Kidney (tissue), 14 donors: Measurements from ENCODE around the gene FZD10. TPM values are rescaled to one million over a fixed set of nuclear protein-coding genes. Genes with fewer than 3 reads are reported as not detected.
A peak's percentile ranks its signal among the peaks of the same experiment; 100 is the strongest.

Source experiments
- DNase-seq, 5 donors: peaks; one replicate each; pipeline ENCODE4 v3.0.0-alpha.2; 2013 to 2020
- FAIRE-seq: peaks from 2 replicates; lab custom pipeline; 2012; peaks lifted over from hg19 to GRCh38; lab: Jason Lieb, UNC
- H3K27ac ChIP-seq, 2 donors: one replicate each; pipeline ENCODE4 v1.7.0; 2013; ENCODE audit warnings: low read depth in 2 of 2, low read length in 2 of 2, inconsistent platforms in 1 of 2
- H3K27me3 ChIP-seq: one replicate; pipeline ENCODE4 v1.7.1; 2013; ENCODE audit warnings: low read length, inconsistent platforms; ENCODE audit not compliant: control insufficient read depth, insufficient read depth
- H3K36me3 ChIP-seq, 3 donors: one replicate each; pipeline versions ENCODE4 v1.7.0 to v1.7.1; 2013; ENCODE audit warnings: low read length in 3 of 3, control low read depth in 1 of 3, inconsistent platforms in 1 of 3; ENCODE audit not compliant: insufficient read depth in 3 of 3, control insufficient read depth in 2 of 3
- H3K4me1 ChIP-seq, 3 donors: one replicate each; pipeline versions ENCODE4 v1.7.0 to v1.7.1; 2013; ENCODE audit warnings: low read length in 3 of 3, inconsistent platforms in 1 of 3, low read depth in 1 of 3; ENCODE audit not compliant: control insufficient read depth in 2 of 3, insufficient read depth in 2 of 3
- H3K4me3 ChIP-seq, 3 donors: one replicate each; pipeline versions ENCODE4 v1.7.0 to v1.8.1; 2013; ENCODE audit warnings: low read length in 3 of 3, control low read depth in 1 of 3, inconsistent platforms in 1 of 3
- H3K9ac ChIP-seq, 3 donors: one replicate each; pipeline versions ENCODE4 v1.7.0 to v1.7.1; 2013; ENCODE audit warnings: low read length in 3 of 3, control low read depth in 1 of 3, inconsistent platforms in 1 of 3
- H3K9me3 ChIP-seq, 3 donors: one replicate each; pipeline versions ENCODE4 v1.7.0 to v1.7.1; 2013; ENCODE audit warnings: low read length in 3 of 3, control low read depth in 1 of 3, inconsistent platforms in 1 of 3; ENCODE audit not compliant: control insufficient read depth in 2 of 3, insufficient read depth in 1 of 3
- CTCF ChIP-seq: IDR thresholded peaks from 3 replicates; pipeline ENCODE4 v1.5.1; 2012; ENCODE audit warnings: mild to moderate bottlenecking, moderate library complexity, borderline replicate concordance; ENCODE audit not compliant: insufficient read depth; ENCODE audit errors: extremely low read depth
- intact Hi-C: fragments of 100-400 bp; cut with DNase I; formaldehyde crosslinking; loops from one replicate; pipeline ENCODE4 v1.11.1; 2022
- polyA plus RNA-seq: library from polyadenylated mRNA; stranded (reverse); fragments of 350-450 nt; fragmentation: Illumina TruSeq; extraction: RNeasy Lipid Tissue Mini Kit (QIAGEN cat#74804); gene quantifications from one replicate; pipeline ENCODE4 v1.2.3, GENCODE V29; 2014; ENCODE audit warnings: low read depth, low replicate concordance; ENCODE audit not compliant: insufficient read depth
- total RNA-seq: library from RNA; stranded (reverse); fragmentation: NEBNext Ultra II Directional; extraction: Animal tissue kit (Norgen Biotek cat#: 25700); gene quantifications from one replicate; pipeline ENCODE4 v1.2.1, GENCODE V29; 2021
- donor health status: control.
- donor health status: control.
- donor health status: control.
- donor health status: control.
- donor health status: control.
- donor health status: DM: yes; HTN: yes; CAD: no.
- donor health status: Normal renal cell carcinoma (clear cell type).

FZD10 gene
- total and polyA plus RNA-seq, 2 donors from 2014 or later: 0.11 to 0.57 TPM

GRCh38 chr12:130130346-130130745 lies 31.9 kb upstream of the FZD10 start:
- peaks cover 2% of the 10 kb centered on the region for H3K27me3 ChIP-seq
- no peak for FAIRE-seq

GRCh38 chr12:130131025-130131424 lies 31.2 kb upstream of the FZD10 start:
- no peak for TF ChIP-seq CTCF
- intact Hi-C loops: no loop called here
- H3K4me3 ChIP-seq: no peak overlapping the region
- FAIRE-seq: no peak
- no peak overlapping the region for H3K9ac ChIP-seq
- H3K36me3 ChIP-seq: no peaks in the 10 kb centered on the region
- DNase-seq: no peak
- no peaks in the 10 kb centered on the region for H3K4me1 ChIP-seq
- H3K27me3 ChIP-seq: peaks cover 2% of the 10 kb centered on the region
- no peak overlapping the region for H3K27ac ChIP-seq
- no peaks in the 10 kb centered on the region for H3K9me3 ChIP-seq

More at GRCh38 chr12:130130346-130130745, 31.9 kb upstream of the FZD10 start:
- Histone ChIP-seq H3K36me3 (no peaks in the 10 kb centered on the region), H3K9ac (no peak overlapping the region), H3K4me1 (no peaks in the 10 kb centered on the region), H3K9me3 (no peaks in the 10 kb centered on the region), H3K4me3 (no peak overlapping the region), H3K27ac (no peak overlapping the region)
- intact Hi-C loops: no loop called here
- TF ChIP-seq CTCF: no peak
- DNase-seq: peak in 1 of 5 donors; percentile 23

GRCh38 chr12:130131801-130132200 lies 30.5 kb upstream of the FZD10 start:
- Histone ChIP-seq H3K27ac (no peak overlapping the region), H3K9me3 (no peaks in the 10 kb centered on the region), H3K9ac (no peak overlapping the region), H3K27me3 (peaks cover 2% of the 10 kb centered on the region), H3K4me3 (no peak overlapping the region), H3K4me1 (no peaks in the 10 kb centered on the region), H3K36me3 (no peaks in the 10 kb centered on the region)
- DNase-seq: no peak
- no peak for FAIRE-seq
- intact Hi-C loops: no loop called here
- TF ChIP-seq CTCF: no peak
